ENCODE data around the gene TMEM131L. TPM values are rescaled to one million over a fixed set of nuclear protein-coding genes. Genes with fewer than 3 reads are reported as not detected.
"Not testable (repeated sequence)": the region's sequence is repeated elsewhere in the genome, so short reads cannot be mapped to it uniquely, and the experiment has no call there.

Gene TMEM131L
- 15.0 and 16.7 TPM in 2 replicates for total RNA-seq

DNA sequence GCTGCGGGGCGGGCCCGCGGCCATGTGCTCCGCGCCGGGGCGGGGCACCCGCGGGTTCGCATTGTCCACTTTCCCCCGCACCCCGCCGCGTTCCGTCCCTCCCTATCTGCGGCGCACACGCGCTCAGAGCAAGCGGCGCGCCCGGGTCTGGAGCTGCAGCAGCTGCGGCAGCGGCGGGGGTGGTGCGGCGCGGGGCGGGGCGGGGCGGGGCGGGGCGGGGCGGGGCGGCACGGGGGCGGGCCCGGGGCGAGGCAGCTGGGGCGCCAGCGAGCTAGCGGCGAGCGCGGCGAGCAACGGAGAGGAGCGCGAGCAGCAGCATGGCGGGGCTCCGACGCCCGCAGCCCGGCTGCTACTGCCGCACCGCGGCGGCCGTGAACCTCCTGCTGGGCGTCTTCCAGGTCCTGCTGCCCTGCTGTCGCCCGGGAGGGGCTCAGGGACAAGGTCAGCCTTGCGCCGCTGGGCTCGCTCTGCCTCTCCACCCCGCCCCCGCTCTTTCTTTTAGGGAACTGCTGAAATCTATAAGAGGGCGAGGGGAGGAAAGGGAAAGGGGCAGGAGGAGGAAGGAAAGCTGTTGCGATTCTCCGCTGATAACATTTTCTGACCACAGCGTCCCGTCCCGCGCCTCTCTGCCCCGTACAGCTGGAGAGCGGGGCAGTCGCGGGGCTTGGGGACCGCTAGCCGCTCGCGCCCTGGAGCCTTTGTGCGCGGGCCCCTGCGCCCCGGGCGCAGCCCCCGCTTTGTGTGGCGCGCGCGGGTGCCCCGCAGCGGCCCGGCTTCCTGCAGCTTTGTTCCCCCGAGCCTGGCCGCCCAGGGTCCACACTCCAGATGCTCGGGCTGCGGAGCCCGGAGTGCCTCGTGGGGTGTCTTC is at the start of gene TMEM131L:
TMEM131L (plus strand) TSS at position 280 of the 868 bp plus-strand sequence; CDS start at position 318, 38 bp downstream.
- DNase-seq (ENCODE audit: low read depth in 2 of 2), result peak in 1 of 2 donors; percentile 80

- not testable (repeated sequence) for DNase-seq (ENCODE audit: low read depth in 2 of 2)
These were observed 49.7 kb upstream of the TMEM131L start for GRCh38 chr4:153416456-153416855.

DNA sequence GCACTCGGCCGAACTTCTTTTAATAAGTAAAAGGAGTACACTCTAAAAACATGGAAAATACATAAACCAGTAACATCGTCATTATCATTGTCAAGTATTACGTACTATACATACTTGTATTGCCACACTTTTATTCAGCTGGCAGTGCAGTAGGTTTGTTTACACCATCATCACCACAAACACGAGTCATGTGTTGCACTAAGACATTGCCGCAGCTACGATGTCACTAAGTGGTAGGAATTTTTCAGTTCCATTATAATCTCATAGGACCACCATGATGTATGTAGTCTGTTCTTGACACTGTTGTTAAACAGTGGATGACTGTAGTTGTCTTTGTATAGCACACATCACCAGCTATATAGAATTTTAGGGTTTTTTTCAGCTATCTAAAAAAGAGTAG is 48.0 kb upstream of the TMEM131L start:
- no peak for DNase-seq (ENCODE audit: low read depth in 2 of 2)

DNA sequence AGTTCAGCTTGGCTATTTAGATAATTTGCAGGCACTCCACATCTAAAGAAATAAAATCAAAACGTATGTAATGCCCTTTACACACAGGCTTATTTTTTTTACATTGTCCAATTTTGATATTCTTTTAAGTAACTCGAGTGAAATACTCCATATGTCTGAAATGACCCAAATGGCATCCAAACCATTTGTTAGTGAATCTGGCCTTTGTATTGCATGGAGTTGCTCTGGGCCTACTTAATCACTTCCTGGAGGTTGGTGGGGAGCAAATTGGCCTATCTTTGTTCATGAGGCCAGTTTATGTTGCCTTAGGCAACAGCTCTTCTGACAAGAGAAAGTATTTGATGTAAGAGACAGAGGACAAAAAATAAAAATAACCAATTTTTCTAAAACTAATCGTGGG is 47.6 kb upstream of the TMEM131L start:
- no peak for DNase-seq (ENCODE audit: low read depth in 2 of 2)

- no peak for DNase-seq (ENCODE audit: low read depth in 2 of 2)
These were observed 47.1 kb upstream of the TMEM131L start for GRCh38 chr4:153419029-153419428.

DNA sequence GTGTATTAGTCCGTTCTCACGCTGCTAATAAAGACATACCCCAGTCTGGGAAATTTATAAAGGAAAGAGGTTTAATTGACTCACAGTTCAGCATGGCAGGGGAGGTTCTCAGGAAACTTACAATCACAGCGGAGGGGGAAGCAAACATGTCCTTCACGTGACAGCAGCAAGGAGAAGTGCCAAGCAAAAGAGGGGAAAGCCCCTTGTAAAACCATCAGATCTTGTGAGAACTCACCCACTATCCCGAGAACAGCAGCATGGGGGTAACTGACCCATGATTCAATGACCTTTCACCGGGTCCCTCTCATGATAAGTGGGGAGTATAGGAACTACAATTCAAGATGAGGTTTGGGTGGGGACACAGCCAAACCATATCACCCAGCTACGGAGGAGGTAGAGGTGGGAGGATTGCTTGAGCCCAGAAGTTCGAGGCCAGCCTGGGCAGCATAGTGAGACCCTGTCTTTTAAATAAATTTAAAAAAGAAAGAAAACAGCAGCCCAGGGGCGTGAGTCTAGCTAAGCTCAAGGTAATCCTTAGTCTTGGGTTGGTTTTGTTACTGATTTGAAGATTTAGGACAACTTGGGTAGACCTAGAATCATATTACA is 46.4 kb upstream of the TMEM131L start:
- DNase-seq (ENCODE audit: low read depth in 2 of 2), result peak in 1 of 2 donors; percentile 1

- DNase-seq (ENCODE audit: low read depth in 2 of 2), result no peak
These were observed 45.8 kb upstream of the TMEM131L start for GRCh38 chr4:153420361-153420760.

- no peak for DNase-seq (ENCODE audit: low read depth in 2 of 2)
These were observed 44.2 kb upstream of the TMEM131L start for GRCh38 chr4:153421941-153422340.

DNA sequence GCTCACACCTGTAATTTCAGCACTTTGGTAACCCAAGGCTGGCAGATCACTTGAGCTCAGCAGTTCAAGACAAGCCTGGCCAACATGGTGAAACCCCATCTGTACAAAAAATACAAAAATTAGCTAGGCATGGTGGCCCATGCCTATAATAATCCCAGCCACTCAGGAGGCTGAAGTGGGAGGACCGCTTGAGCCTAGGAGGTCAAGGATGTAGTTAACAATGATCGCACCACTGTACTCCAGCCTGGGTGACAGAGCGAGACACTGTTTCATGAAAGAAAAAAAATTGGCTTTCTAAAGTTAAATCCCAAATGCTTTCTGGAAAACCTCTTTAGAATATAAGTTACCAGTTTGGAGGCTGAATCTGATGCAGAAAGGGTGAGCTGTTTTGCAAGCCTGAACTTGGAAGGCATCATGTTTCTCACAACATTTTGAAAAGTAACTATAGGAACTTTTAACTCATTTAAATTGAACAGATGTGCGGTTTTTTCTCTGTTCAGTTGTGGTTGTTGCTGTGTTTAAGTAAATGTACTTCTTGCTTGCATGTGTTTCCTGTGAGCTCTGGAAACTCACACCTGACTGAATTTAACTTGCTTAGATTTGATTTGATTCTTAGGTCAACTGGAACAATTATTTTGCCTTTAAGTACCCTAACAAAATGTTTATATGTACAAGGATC is 39.8 kb upstream of the TMEM131L start:
- DNase-seq (ENCODE audit: low read depth in 2 of 2), result no peak

- no peak for DNase-seq (ENCODE audit: low read depth in 2 of 2)
These were observed 38.6 kb upstream of the TMEM131L start for GRCh38 chr4:153427363-153428071.

GRCh38 chr4:153428941-153429475 is 37.2 kb upstream of the TMEM131L start:
- no peak for DNase-seq (ENCODE audit: low read depth in 2 of 2)

DNA sequence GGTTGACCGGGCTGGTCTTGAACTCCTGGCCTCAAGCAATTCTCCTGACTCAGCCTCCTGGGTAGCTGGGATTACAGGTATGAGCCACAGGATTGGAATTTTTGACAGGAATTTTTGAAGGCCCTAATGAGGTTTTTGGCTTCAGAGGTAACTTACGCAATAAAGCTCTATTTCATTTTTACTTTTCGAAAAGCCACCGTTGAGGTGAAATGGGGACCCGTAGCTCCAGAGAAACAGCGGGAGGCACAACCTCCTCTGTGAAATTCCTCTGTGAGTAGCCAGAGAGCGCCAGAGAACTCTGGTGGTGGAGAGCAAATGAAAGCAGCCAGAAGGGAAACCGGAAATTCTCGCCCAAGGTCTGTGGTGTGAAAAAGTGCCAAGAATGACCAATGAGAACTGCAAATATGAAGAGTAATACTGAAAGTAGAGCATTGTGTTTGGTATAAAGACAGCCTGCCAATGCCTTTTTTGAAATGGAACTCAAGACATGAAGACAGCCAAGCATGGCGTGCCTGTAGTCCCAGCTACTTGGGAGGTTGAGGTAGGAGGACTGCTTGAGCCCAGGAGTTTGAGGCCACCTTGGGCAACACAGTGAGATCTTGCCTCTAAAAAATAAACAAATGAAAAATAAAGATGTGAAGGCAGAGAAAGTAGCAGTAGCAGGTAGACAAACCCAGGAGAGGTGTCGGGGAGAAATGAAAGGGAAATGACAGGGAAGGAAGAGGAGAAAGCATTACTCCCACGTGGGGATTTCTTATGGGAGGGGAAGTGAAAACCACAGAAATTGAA is 33.0 kb upstream of the TMEM131L start:
- peak; percentile 54 to 65 for DNase-seq (ENCODE audit: low read depth in 2 of 2)

GRCh38 chr4:153433754-153434105 is 32.4 kb upstream of the TMEM131L start:
- DNase-seq (ENCODE audit: low read depth in 2 of 2), result no peak

GRCh38 chr4:153434190-153434589 is 32.0 kb upstream of the TMEM131L start:
- DNase-seq (ENCODE audit: low read depth in 2 of 2), result no peak

DNA sequence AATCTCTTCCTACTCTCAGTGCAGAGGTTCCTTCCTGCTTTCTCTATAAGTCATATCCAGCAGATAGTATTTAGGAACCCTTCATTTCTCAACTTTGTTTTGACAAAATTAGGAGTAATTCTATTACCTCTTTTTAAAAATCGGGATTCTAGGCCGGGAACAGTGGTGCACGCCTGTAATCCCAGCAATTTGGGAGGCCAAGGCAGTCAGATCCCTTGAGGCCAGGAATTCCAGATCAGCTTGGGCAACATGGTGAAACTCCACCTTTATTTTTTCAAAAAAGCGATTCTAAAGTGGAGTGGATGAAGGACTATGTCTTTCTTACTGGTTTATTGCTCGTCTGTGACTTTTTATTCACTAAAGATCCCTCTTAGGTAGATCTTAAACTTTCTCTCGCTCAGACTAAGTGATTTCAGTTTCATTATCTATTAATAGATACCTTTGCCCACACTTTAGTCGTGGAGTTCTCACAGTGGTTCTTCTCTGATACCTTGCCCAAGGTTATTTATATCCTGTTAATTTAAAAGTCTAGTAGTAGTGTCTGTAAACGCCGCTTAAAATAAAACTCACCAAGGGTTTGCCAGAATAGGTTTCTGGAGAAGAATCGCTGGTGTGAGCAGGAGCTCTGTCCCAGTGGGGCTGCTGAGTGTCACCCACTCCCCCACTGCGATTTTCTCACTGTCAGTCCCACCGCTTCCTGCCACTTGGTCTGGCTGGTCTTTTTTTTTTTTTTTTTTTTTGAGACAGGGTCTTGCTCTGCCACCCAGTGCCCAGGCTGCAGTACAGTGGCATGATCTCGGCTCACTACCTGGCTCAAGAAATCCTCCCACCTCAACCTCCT is 27.0 kb upstream of the TMEM131L start:
- DNase-seq (ENCODE audit: low read depth in 2 of 2), result no peak

GRCh38 chr4:153439831-153440230 is 26.3 kb upstream of the TMEM131L start:
- no peak for DNase-seq (ENCODE audit: low read depth in 2 of 2)

- no peak for DNase-seq (ENCODE audit: low read depth in 2 of 2)
These were observed 25.7 kb upstream of the TMEM131L start for GRCh38 chr4:153440475-153440874.

- peak in 1 of 2 donors; percentile 15 for DNase-seq (ENCODE audit: low read depth in 2 of 2)
These were observed 18.8 kb upstream of the TMEM131L start for GRCh38 chr4:153447175-153447905.

All from dermis microvascular lymphatic vessel endothelial cell (primary cell).